ENCODE results near the gene KEL. TPM values are rescaled to one million over a fixed set of nuclear protein-coding genes. Genes with fewer than 3 reads are reported as not detected.

The KEL gene
- total RNA-seq, 1 experiment from 2014 or later, result 0.13 TPM

- DNase-seq (ENCODE audit: low spot score), result peak; percentile 74
Measured at GRCh38 chr7:142898377-142899170, 63.6 kb downstream of the KEL start.

GRCh38 chr7:142897691-142898090 is 64.5 kb downstream of the KEL start:
- DNase-seq (ENCODE audit: low spot score), result no peak

- DNase-seq (ENCODE audit: low spot score), result no peak
Measured at GRCh38 chr7:142896741-142897379, 65.3 kb downstream of the KEL start.

GRCh38 chr7:142896151-142896550 is 66.0 kb downstream of the KEL start:
- DNase-seq (ENCODE audit: low spot score), result no peak

GRCh38 chr7:142894985-142895593 is 67.1 kb downstream of the KEL start:
- peak; percentile 55 for DNase-seq (ENCODE audit: low spot score)

- peak; percentile 5 for DNase-seq (ENCODE audit: low spot score)
Measured at GRCh38 chr7:142894112-142894984, 67.8 kb downstream of the KEL start.

GRCh38 chr7:142892951-142893350 is 69.2 kb downstream of the KEL start:
- no peak for DNase-seq (ENCODE audit: low spot score)

GRCh38 chr7:142891490-142892082 is 70.6 kb downstream of the KEL start:
- DNase-seq (ENCODE audit: low spot score), result no peak

Other genes with a start within 250 kb of the KEL start
- 3.2 and 3.3 TPM in 2 replicates for gene PRSS1, start 212.9 kb downstream of the KEL start, total RNA-seq (2014; rRNA removed; shearing (Covaris generic))
- 0.79 and 1.3 TPM in 2 replicates for gene PRSS2, start 191.4 kb downstream of the KEL start, total RNA-seq (2014; rRNA removed; shearing (Covaris generic))
- 35.9 and 45.9 TPM in 2 replicates for gene EPHB6, start 107.3 kb downstream of the KEL start, total RNA-seq (2014; rRNA removed; shearing (Covaris generic))
- gene TRPV6, start 76.6 kb downstream of the KEL start, total RNA-seq (2014; rRNA removed; shearing (Covaris generic)), result 0.55 and 0.56 TPM in 2 replicates
- gene TRPV5, start 28.6 kb downstream of the KEL start, total RNA-seq (2014; rRNA removed; shearing (Covaris generic)), result 0.18 TPM in 1 of 2 replicates, not detected in the other
- gene LLCFC1, start 22.9 kb downstream of the KEL start, total RNA-seq (2014; rRNA removed; shearing (Covaris generic)), result not detected in 2 replicates
- 0.29 TPM in 1 of 2 replicates, not detected in the other for gene OR9A2, start 64.8 kb upstream of the KEL start, total RNA-seq (2014; rRNA removed; shearing (Covaris generic))
- gene OR6V1, start 90.0 kb upstream of the KEL start, total RNA-seq (2014; rRNA removed; shearing (Covaris generic)), result not detected in 2 replicates
- not detected in 2 replicates for gene PIP, start 169.7 kb upstream of the KEL start, total RNA-seq (2014; rRNA removed; shearing (Covaris generic))
- gene TAS2R39, start 221.1 kb upstream of the KEL start, total RNA-seq (2014; rRNA removed; shearing (Covaris generic)), result not detected in 2 replicates

Measured in HT-29 (cell line).